Measurements from ENCODE around the gene RIN1.
A peak's percentile ranks its signal among the peaks of the same experiment; 100 is the strongest.

The RIN1 gene

DNA sequence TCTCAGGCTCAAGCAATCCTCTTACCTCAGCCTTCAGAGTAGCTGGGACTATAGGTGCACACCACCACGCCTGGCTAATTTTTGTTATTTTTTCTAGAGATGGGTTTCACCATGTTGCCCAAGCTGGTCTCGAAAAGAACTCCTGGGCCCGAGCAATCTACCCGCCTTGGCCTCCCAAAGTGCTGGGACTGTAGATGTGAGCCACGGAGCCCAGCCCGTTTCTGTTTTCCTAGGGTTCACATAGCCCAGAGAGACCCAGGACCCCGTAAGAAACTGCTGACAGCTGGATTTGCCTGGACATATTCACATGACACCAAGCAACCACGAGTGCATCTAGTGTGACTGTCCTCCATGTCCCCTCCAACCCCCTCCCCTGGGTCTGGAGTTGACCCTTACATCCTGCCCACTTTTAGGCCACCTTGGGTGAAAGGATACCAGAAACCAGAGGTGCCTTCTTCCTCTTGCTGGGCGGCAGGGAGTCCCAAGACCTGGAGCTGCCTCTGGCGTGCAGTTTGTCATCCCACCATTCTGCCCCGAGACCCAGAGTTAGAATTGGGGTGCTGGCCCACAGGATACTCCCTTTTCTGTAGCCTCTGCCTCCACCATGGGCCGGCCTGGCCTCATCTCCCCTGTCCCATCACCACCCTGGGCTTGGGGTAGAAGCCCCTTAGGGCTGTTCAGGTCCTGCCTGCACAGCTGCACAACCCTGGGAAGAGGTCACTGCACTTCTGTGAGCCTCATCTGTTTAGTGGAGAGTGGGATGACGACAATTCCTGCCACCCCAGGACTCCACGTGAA, 3.7 kb upstream of the RIN1 start:
- no peak for DNase-seq (ENCODE audit: low read depth)
- H3K4me3 ChIP-seq (ENCODE audit: low read depth, low read length), result no peak overlapping the region
- TF ChIP-seq, protein P1, sequence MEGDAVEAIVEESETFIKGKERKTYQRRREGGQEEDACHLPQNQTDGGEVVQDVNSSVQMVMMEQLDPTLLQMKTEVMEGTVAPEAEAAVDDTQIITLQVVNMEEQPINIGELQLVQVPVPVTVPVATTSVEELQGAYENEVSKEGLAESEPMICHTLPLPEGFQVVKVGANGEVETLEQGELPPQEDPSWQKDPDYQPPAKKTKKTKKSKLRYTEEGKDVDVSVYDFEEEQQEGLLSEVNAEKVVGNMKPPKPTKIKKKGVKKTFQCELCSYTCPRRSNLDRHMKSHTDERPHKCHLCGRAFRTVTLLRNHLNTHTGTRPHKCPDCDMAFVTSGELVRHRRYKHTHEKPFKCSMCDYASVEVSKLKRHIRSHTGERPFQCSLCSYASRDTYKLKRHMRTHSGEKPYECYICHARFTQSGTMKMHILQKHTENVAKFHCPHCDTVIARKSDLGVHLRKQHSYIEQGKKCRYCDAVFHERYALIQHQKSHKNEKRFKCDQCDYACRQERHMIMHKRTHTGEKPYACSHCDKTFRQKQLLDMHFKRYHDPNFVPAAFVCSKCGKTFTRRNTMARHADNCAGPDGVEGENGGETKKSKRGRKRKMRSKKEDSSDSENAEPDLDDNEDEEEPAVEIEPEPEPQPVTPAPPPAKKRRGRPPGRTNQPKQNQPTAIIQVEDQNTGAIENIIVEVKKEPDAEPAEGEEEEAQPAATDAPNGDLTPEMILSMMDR (IDR thresholded peaks at IDR 0.05; ENCODE audit: low read depth, low read length), result no peak
- no peak for TF ChIP-seq POLR2A (IDR thresholded peaks at IDR 0.05; ENCODE audit: extremely low read depth, insufficient read length)
- no peak for TF ChIP-seq MYC (IDR thresholded peaks at IDR 0.05; ENCODE audit: low read depth, low read length)

DNA sequence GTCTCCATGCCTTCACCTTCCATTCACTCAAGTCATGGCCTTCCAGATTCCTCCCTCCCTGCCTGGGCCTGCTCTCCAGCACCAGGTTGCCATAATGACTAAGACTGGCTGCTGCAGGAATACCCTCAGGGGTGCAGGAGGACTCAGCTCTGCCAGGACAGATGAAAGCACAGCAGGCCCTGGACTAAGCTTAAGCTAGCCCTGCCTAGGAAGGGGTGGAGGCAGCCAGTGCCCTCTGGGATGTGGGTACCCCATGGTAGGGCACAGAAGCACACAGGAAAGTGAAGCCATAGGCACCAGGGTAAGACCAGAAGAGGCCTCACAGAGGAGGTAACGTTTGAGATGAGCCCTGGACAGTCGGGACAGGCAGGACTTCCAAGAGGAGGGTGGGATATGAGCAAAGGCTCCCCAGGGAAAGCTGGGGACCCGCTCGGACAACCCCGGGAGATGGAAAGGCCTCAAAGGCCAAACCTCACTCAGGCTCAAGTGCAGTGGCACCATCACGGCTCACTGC, 3.0 kb upstream of the RIN1 start:
- TF ChIP-seq, protein P1 (IDR thresholded peaks at IDR 0.05; ENCODE audit: low read depth, low read length), result no peak
- TF ChIP-seq MYC (IDR thresholded peaks at IDR 0.05; ENCODE audit: low read depth, low read length) (no peak), POLR2A (IDR thresholded peaks at IDR 0.05; ENCODE audit: extremely low read depth, insufficient read length) (no peak)
- TF ChIP-seq, protein P2, sequence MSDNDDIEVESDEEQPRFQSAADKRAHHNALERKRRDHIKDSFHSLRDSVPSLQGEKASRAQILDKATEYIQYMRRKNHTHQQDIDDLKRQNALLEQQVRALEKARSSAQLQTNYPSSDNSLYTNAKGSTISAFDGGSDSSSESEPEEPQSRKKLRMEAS (IDR thresholded peaks at IDR 0.05; ENCODE audit: low read depth, low read length), result no peak
- H3K4me3 ChIP-seq (ENCODE audit: low read depth, low read length), result no peak overlapping the region
- DNase-seq (ENCODE audit: low read depth), result no peak

DNA sequence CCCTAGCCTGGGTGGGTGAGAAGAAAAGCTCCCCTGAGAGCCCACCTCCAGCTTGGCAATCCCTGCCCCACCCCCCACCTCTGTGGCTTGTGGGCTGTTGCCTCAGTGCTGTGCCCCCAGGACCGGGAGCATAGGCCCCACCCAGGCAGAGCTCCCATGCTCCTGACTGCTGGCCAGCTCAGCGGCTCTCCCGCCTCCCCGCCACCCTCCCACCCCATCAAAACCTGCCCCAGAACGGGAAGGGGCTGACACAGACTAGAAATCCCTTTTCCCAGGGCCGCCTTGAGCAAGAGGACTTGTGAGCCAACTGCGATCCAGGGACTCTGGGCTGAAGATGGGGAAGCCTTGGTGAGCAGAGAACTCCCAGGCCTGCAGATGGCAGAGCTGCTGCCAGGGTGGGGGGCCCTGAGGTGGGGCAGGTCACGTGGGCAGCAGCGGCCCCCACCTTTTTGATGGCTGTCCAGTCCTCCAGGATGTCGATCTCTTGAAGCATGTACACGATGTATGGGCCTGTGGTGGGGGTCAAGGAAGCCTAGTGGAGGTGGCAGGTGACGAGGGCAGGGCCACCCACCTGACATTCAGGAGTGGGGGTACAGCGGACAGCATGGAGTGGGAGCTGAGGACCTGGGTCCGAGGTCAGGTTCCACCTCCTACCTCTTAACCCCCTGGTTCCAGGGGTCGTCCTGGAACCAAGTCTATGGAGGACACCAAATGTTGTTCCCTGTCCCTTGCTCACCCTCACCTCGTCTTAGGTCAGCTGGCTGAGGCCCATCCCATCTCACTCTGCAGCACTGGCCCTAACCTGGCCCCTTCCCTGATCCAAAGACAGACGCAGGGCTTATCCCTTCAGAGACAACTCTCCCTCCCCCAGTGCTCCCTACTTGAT, 2.3 kb upstream of the RIN1 start:
- TF ChIP-seq, protein P2 (IDR thresholded peaks at IDR 0.05; ENCODE audit: low read depth, low read length), result no peak
- TF ChIP-seq MYC (IDR thresholded peaks at IDR 0.05; ENCODE audit: low read depth, low read length), result no peak
- no peak for TF ChIP-seq POLR2A (IDR thresholded peaks at IDR 0.05; ENCODE audit: extremely low read depth, insufficient read length)
- TF ChIP-seq, protein P1 (IDR thresholded peaks at IDR 0.05; ENCODE audit: low read depth, low read length), result no peak
- peak; percentile 45 for DNase-seq (ENCODE audit: low read depth)
- no peak overlapping the region for H3K4me3 ChIP-seq (ENCODE audit: low read depth, low read length)

DNA sequence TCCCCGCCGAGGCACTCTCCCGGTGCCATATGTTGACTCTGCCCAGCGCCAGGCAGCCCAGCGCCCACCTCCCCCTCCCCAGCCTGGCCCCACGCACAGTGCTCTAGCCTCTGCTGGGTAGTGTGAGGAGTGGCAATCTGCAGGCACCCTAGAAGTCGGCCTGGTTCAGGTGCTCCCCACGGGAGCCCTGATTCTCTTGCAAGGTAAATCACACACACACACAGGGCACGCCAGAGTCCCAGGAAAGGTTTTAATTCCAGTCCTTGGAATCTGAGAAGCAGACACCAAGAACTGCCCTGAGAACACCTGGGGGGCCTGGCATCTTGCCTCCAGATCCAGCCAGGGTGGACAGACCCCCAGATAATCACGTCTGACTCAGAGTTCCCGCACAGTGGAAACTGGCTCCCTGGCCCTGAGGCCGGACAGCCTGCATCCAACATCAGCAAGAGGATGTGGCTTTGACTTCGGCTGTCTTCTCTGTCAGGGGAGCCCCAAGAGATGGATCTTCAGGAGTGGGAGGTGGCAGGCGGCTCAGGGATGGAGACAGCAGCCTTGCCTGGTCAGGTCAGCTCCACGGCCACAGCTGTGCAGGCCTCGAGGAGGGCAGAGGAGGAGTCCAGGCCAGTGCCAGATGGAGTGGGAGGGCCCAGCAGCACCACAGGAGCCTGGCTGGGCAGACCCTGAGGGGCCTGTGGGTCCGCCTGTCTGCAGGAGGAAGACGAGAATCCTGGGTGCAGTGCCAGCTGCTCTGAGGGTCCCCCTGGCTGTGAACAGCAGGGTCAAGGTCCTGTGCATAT, 1.1 kb upstream of the RIN1 start:
- peak overlapping the region; percentile 78 for H3K4me3 ChIP-seq (ENCODE audit: low read depth, low read length)
- no peak for DNase-seq (ENCODE audit: low read depth)
- TF ChIP-seq POLR2A (IDR thresholded peaks at IDR 0.05; ENCODE audit: extremely low read depth, insufficient read length) (no peak), MYC (IDR thresholded peaks at IDR 0.05; ENCODE audit: low read depth, low read length) (no peak)
- TF ChIP-seq, protein P1 (IDR thresholded peaks at IDR 0.05; ENCODE audit: low read depth, low read length), result no peak
- TF ChIP-seq, protein P2 (IDR thresholded peaks at IDR 0.05; ENCODE audit: low read depth, low read length), result no peak

DNA sequence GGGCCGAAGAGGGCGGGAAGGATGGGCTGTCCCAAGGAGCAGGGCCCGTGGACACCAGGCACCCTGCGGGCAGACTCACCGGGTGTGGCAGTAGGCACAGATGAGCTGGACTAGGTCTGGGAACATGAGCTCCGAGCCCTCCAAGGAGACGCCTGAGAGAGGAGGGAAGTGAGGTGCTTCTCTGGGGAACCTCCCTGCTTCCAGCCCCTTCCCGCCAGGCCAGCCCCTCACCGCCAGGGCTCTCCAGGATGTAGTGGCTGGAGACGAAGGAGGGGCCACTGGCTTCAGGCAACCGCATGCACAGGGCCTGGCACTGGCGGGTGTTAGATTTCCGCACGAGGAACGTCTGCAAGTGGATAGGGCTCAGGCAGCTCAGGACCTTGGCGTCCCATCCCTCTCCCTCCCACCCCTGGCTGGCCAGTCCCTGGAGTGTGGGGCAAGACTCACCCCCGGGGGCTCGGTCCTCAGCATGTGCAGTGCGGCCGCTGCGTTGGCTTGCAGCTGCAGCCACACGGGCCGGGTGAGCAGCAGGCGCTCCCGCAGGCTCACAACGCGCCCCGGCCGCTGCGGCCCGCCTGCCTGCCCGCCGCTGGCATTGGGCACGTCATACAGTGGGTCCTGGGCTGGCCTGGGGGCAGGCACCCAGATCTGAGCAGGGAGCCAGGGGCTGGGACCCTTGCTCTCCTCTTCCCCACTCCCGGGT, 552 bp downstream of the RIN1 start:
- TF ChIP-seq, protein P2 (IDR thresholded peaks at IDR 0.05; ENCODE audit: low read depth, low read length), result peak; percentile 80
- TF ChIP-seq POLR2A (IDR thresholded peaks at IDR 0.05; ENCODE audit: extremely low read depth, insufficient read length) (no peak), MYC (IDR thresholded peaks at IDR 0.05; ENCODE audit: low read depth, low read length) (peak; percentile 79; the same call in 1 of the 2 replicates)
- peak; percentile 87 for DNase-seq (ENCODE audit: low read depth)
- H3K4me3 ChIP-seq (ENCODE audit: low read depth, low read length), result peak overlapping the region; percentile 78

Data from NB4 (cell line).